Suprapubic skin (tissue), 4 donors: ENCODE data around the gene NEU2. TPM values are rescaled to one million over a fixed set of nuclear protein-coding genes. Genes with fewer than 3 reads are reported as not detected.

ENCODE experiments used
- DNase-seq, 2 donors: peaks; one replicate each; pipeline ENCODE4 v3.0.0-alpha.2; 2019; ENCODE audit warnings: low spot score in 2 of 2
- H3K27ac ChIP-seq: fragments of 200-600 bp; sonication (generic); one replicate; pipeline ENCODE4 v1.5.1; 2019
- H3K27me3 ChIP-seq: fragments of 200-600 bp; sonication (generic); one replicate; pipeline ENCODE4 v1.5.1; 2019
- H3K36me3 ChIP-seq: fragments of 200-600 bp; sonication (generic); one replicate; pipeline ENCODE4 v1.5.1; 2019
- H3K4me1 ChIP-seq: fragments of 200-600 bp; sonication (generic); one replicate; pipeline ENCODE4 v1.5.1; 2019
- H3K4me3 ChIP-seq: fragments of 200-600 bp; sonication (generic); one replicate; pipeline ENCODE4 v1.5.1; 2019; ENCODE audit warnings: mild to moderate bottlenecking
- H3K9me3 ChIP-seq: fragments of 200-600 bp; sonication (generic); one replicate; pipeline ENCODE4 v1.5.1; 2019
- CTCF ChIP-seq, 2 donors: fragments of 200-600 bp in 1 of 2; fragments of 450-650 bp in 1 of 2; sonication (generic) in 1 of 2; IDR thresholded peaks; one replicate each; pipeline ENCODE4 v1.5.1; 2016 to 2019; ENCODE audit warnings: antibody characterized with exemption in 2 of 2, mild to moderate bottlenecking in 1 of 2, moderate library complexity in 1 of 2
- EP300 ChIP-seq: sonication (generic); formaldehyde crosslinking; IDR thresholded peaks from one replicate; pipeline ENCODE4 v1.6.1; 2017; ENCODE audit warnings: antibody characterized with exemption
- POLR2A ChIP-seq, 2 donors: fragments of 450-650 bp; IDR thresholded peaks; one replicate each; pipeline ENCODE4 v1.6.1; 2017; ENCODE audit warnings: antibody characterized with exemption in 2 of 2, mild to moderate bottlenecking in 2 of 2, moderate library complexity in 2 of 2
- POLR2AphosphoS5 ChIP-seq, 3 donors: sonication (generic); formaldehyde crosslinking; IDR thresholded peaks; one replicate each; pipeline ENCODE4 v1.6.1; 2017; ENCODE audit warnings: antibody characterized with exemption in 3 of 3
- WGBS: methylation state at CpG from one replicate; pipeline ENCODE4 v1.1.5; 2018; 5-methylcytosine and 5-hydroxymethylcytosine counted together
- total RNA-seq, 4 donors: library from RNA; depleted of rRNA; stranded (reverse); fragments of >200 nt; gene quantifications; one replicate each; pipeline ENCODE4 v1.1.0, GENCODE V29; 2016

The NEU2 gene
- total RNA-seq, 4 donors from 2014 or later, result 1.7 to 19.9 (median 5.8) TPM

GRCh38 chr2:233010569-233011267, 21.8 kb upstream of the NEU2 start:
- DNase-seq, result peak in 1 of 2 donors; percentile 63
- Histone ChIP-seq H3K36me3 (no peaks in the 10 kb centered on the region), H3K27ac (no peak overlapping the region), H3K27me3 (no peaks in the 10 kb centered on the region), H3K4me3 (no peak overlapping the region), H3K4me1 (no peaks in the 10 kb centered on the region), H3K9me3 (no peaks in the 10 kb centered on the region)
- 79% methylated on average over 2 of the region's 9 CpGs for WGBS
- TF ChIP-seq POLR2A (IDR thresholded peaks at IDR 0.05) (no peak), CTCF (IDR thresholded peaks at IDR 0.05) (no peak), EP300 (no peak), POLR2AphosphoS5 (IDR thresholded peaks at IDR 0.05) (no peak)

DNA sequence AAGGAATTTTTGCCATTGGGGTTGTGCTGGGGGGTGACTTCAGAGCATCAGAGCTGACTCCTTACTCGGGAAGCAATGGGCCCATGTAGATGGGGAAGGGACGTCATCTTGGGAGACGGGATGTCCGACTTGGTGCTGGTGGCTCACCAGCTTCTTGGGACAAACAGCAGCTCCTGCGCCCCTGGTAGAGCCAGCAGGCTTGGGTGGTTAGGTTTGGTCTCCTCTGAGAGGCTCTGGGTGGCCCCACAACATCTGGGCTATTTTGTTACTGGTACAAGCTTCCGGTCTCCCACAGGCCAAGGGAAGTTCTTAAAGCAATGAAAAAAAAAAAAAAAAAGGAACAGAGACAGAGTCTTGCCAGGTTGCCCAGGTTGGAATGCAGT, 21.2 kb upstream of the NEU2 start:
- DNase-seq, result peak in 1 of 2 donors; percentile 48

DNA sequence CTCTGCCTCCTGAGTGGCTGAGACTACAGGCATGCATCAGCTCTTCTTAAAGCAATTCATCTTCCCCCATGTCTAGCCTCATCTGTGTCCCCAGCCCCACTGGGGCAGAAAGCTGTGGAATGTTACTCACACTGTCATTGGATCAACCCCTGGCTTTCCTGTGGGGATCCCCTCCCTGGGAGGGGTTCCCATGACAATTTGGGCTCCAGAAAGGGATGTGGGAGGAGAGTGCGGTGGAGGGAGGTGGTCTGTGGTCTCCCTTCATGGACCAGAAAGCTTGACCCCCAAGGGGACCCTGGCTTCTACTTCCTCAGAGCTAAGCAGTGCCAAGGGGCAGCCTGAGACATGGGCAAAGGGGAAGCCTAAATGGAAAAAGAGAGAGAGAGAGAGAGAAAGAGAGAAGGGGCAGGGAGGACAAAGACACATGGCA, 20.8 kb upstream of the NEU2 start:
- 92% methylated on average over 1 of the region's 1 CpG for WGBS
- H3K27me3 ChIP-seq, result no peaks in the 10 kb centered on the region
- TF ChIP-seq EP300 (no peak), POLR2AphosphoS5 (IDR thresholded peaks at IDR 0.05) (no peak), POLR2A (IDR thresholded peaks at IDR 0.05) (no peak)
- H3K4me3 ChIP-seq, result no peak overlapping the region
- H3K27ac ChIP-seq, result no peak overlapping the region
- DNase-seq, result peak in 1 of 2 donors; percentile 37
- no peaks in the 10 kb centered on the region for H3K36me3 ChIP-seq
- H3K4me1 ChIP-seq, result no peaks in the 10 kb centered on the region
- no peaks in the 10 kb centered on the region for H3K9me3 ChIP-seq

More for the DNA sequence above, 21.2 kb upstream of the NEU2 start:
- TF ChIP-seq EP300, result no peak
- TF ChIP-seq CTCF (IDR thresholded peaks at IDR 0.05), result no peak
- TF ChIP-seq POLR2AphosphoS5 (IDR thresholded peaks at IDR 0.05), result no peak
- TF ChIP-seq POLR2A (IDR thresholded peaks at IDR 0.05), result no peak
- Histone ChIP-seq H3K27ac (no peak overlapping the region), H3K4me3 (no peak overlapping the region), H3K4me1 (no peaks in the 10 kb centered on the region), H3K27me3 (no peaks in the 10 kb centered on the region), H3K9me3 (no peaks in the 10 kb centered on the region), H3K36me3 (no peaks in the 10 kb centered on the region)
- 93% methylated on average over 6 of the region's 6 CpGs for WGBS

GRCh38 chr2:233012301-233012971, 20.0 kb upstream of the NEU2 start:
- peak in 1 of 2 donors; percentile 60 for DNase-seq
- WGBS, result 78% methylated on average over 12 of the region's 12 CpGs
- no peaks in the 10 kb centered on the region for H3K36me3 ChIP-seq

GRCh38 chr2:233013027-233013461, 19.4 kb upstream of the NEU2 start, which contains the start of gene NGEF:
Gene NGEF, minus strand, starts transcription at chr2:233013256. Its CDS starts 38,366 bp downstream, at chr2:232974890.
- WGBS, result 96% methylated on average over 7 of the region's 12 CpGs
- H3K27me3 ChIP-seq, result no peaks in the 10 kb centered on the region
- H3K27ac ChIP-seq, result no peak within 1 kb of the TSS
- H3K4me3 ChIP-seq, result no peak within 1 kb of the TSS
- H3K9me3 ChIP-seq, result no peaks in the 10 kb centered on the region
- H3K4me1 ChIP-seq, result no peaks in the 10 kb centered on the region
- no peaks in the 10 kb centered on the region for H3K36me3 ChIP-seq
- TF ChIP-seq POLR2AphosphoS5 (IDR thresholded peaks at IDR 0.05) (no peak), POLR2A (IDR thresholded peaks at IDR 0.05) (no peak)
- DNase-seq, result peak in 1 of 2 donors; percentile 69

More at GRCh38 chr2:233012301-233012971, 20.0 kb upstream of the NEU2 start:
- H3K27me3 ChIP-seq, result no peaks in the 10 kb centered on the region
- TF ChIP-seq CTCF (IDR thresholded peaks at IDR 0.05), result no peak
- TF ChIP-seq POLR2A (IDR thresholded peaks at IDR 0.05), result no peak
- no peak for TF ChIP-seq EP300
- H3K4me3 ChIP-seq, result no peak overlapping the region
- H3K27ac ChIP-seq, result no peak overlapping the region
- no peaks in the 10 kb centered on the region for H3K9me3 ChIP-seq
- no peaks in the 10 kb centered on the region for H3K4me1 ChIP-seq

GRCh38 chr2:233013650-233014049, 18.8 kb upstream of the NEU2 start:
- WGBS, result 85% methylated on average over 1 of the region's 1 CpG
- Histone ChIP-seq H3K9me3 (no peaks in the 10 kb centered on the region), H3K4me3 (no peak overlapping the region), H3K27me3 (no peaks in the 10 kb centered on the region), H3K4me1 (no peaks in the 10 kb centered on the region), H3K27ac (no peak overlapping the region), H3K36me3 (no peaks in the 10 kb centered on the region)
- no peak for DNase-seq
- TF ChIP-seq EP300 (no peak), POLR2AphosphoS5 (IDR thresholded peaks at IDR 0.05) (no peak), CTCF (IDR thresholded peaks at IDR 0.05) (no peak), POLR2A (IDR thresholded peaks at IDR 0.05) (no peak)
